HG02970 (cell line): Measurements from ENCODE around the gene ADARB2.

Experiments
- ATAC-seq: cut with Tn5 transposase; IDR thresholded peaks from one replicate; pipeline ENCODE4 v1.9.1; 2021; ENCODE audit warnings: mild to moderate bottlenecking, moderate library complexity, moderate number of reproducible peaks; ENCODE audit not compliant: unreplicated experiment, low FRiP score

ADARB2 gene

DNA sequence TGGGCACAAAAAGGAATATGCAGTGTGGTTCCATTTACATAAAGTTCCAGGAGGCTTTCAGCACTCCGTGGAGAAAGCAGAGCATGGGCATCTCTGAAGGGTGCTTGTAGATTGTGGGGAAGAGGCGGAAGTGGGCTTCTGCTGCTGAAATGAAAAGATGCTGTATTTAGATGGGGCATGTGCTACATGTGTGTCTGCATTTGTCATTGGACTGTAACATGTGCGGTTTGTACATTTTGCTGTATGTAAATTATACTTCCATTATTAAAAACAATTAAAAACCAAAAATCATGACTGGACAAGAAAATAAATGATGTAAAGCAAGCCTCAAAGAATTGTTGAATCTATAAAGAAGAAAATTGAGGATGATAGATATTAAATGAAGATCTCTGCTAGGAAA, 347.1 kb downstream of the ADARB2 start:
- no peak for ATAC-seq

GRCh38 chr10:1384026-1384425, 353.3 kb downstream of the ADARB2 start:
- no peak for ATAC-seq

- no peak for ATAC-seq
These were observed 354.6 kb downstream of the ADARB2 start for GRCh38 chr10:1382711-1383110.

GRCh38 chr10:1381339-1381738, 356.0 kb downstream of the ADARB2 start:
- no peak for ATAC-seq

GRCh38 chr10:1380088-1380671, 357.1 kb downstream of the ADARB2 start:
- no peak for ATAC-seq

- no peak for ATAC-seq
These were observed 357.7 kb downstream of the ADARB2 start for GRCh38 chr10:1379601-1380000.

- no peak for ATAC-seq
These were observed 358.9 kb downstream of the ADARB2 start for GRCh38 chr10:1378473-1378872.

- no peak for ATAC-seq
These were observed 359.5 kb downstream of the ADARB2 start for GRCh38 chr10:1377740-1378397.

DNA sequence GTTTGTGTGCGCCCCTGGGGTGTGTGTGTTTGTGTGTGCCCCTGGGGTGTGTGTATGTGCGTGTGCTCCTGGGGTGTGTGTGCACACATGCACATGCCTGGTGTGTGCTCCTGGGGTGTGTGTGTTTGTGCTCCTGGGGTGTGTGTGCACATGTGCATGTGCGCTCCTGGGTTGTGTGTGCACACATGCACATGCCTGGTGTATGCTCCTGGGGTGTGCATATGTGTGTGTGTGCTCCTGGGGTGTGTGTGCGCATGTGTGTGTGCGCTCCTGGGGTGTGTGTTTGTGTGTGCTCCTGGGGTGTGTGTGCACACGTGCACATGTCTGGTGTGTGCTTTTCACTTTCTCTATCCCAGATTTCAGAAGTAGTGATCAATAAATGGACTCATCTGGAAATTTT, 360.1 kb downstream of the ADARB2 start:
- no peak for ATAC-seq

GRCh38 chr10:1376384-1376945, 360.9 kb downstream of the ADARB2 start:
- no peak for ATAC-seq

GRCh38 chr10:1375346-1376170, 361.8 kb downstream of the ADARB2 start:
- no peak for ATAC-seq

DNA sequence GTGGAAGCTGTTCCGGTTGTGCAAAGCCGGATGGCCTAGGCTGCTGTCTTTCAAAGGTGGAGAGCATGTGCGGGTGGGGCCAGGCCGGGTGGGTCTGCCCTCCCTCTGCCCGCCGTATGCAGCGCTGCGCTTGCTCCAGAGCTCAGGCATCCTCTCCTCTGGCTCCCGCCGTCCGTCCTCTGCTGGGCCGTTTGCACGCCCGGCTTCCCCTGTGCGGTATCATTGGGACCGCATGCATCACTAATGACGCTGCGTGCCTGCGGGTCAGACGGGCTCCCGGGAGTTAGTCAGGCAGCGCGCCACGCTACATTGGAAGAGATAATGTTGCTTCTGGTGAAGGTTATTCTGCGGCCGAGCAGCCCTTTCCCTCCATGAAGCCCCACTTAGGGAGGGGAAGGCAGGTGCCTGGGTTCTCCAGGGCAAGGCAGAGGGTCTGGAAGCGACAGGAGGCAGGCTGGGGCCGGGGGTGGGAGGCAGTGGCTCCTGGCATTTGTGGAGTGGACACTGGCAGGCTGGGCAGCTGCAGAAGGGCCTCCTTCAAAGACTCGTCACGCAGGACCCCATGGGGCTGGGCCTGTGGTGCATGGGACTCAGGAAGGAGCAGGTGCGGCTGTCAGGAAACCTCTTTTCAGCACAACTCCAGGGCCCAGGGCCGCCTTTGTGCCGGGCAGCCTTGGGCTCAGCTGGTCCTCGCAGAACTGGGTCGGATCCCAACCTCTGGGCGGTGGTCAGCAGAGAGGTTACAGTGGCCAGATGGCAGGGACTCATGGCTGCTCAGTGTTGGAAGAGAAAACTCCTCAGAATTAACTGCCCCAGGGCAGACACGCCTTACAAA, 362.6 kb downstream of the ADARB2 start:
- ATAC-seq: no peak

- ATAC-seq: no peak
These were observed 364.0 kb downstream of the ADARB2 start for GRCh38 chr10:1373287-1373686.

- no peak for ATAC-seq
These were observed 365.1 kb downstream of the ADARB2 start for GRCh38 chr10:1372212-1372611.

DNA sequence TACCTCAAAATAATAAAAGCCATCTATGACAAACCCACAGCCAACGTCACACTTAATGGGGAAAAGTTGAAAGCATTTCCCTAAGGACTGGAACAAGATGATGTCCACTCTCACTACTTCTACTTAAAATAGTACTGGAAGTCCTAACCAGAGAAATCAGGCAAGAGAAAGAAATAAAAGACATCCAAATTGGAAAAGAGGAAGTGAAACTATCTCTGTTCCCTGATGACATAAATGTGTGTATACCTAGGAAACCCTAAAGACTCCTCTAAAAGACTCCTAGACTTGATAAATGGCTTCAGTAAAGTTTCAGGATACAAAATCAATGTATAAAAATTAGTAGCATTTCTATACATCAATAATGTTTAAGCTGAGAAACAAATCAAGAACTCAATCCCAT, 367.0 kb downstream of the ADARB2 start:
- ATAC-seq: no peak

- no peak for ATAC-seq
These were observed 367.7 kb downstream of the ADARB2 start for GRCh38 chr10:1369665-1370064.

- ATAC-seq: no peak
These were observed 368.1 kb downstream of the ADARB2 start for GRCh38 chr10:1369197-1369596.

- ATAC-seq: no peak
These were observed 368.5 kb downstream of the ADARB2 start for GRCh38 chr10:1368842-1369171.

- no peak for ATAC-seq
These were observed 369.1 kb downstream of the ADARB2 start for GRCh38 chr10:1367938-1368841.
